GM12873 (cell line): ENCODE measurements around the gene NAPEPLD.

ENCODE experiments used
- CTCF ChIP-seq: IDR thresholded peaks from 2 replicates; pipeline ENCODE4 v1.5.1; 2012; ENCODE audit warnings: low read depth, mild to moderate bottlenecking, moderate library complexity, low read length, control low read depth; ENCODE audit not compliant: insufficient read depth; ENCODE audit errors: missing control alignments

Gene NAPEPLD

GRCh38 chr7:103101543-103101942, 47.4 kb downstream of the NAPEPLD start:
- no peak for TF ChIP-seq CTCF

- no peak for TF ChIP-seq CTCF
These were observed 48.6 kb downstream of the NAPEPLD start for GRCh38 chr7:103100348-103100747.

- no peak for TF ChIP-seq CTCF
These were observed 51.9 kb downstream of the NAPEPLD start for GRCh38 chr7:103097041-103097440.

GRCh38 chr7:103094102-103094501, 54.8 kb downstream of the NAPEPLD start:
- TF ChIP-seq CTCF, result no peak

- no peak for TF ChIP-seq CTCF
These were observed 55.5 kb downstream of the NAPEPLD start for GRCh38 chr7:103093429-103093828.

GRCh38 chr7:103083210-103083609, 65.7 kb downstream of the NAPEPLD start:
- TF ChIP-seq CTCF, result no peak

- no peak for TF ChIP-seq CTCF
These were observed 66.4 kb downstream of the NAPEPLD start for GRCh38 chr7:103082497-103082896.
